Esophagus squamous epithelium (tissue), 4 donors: ENCODE results near the gene NLGN1.

ENCODE experiments used
- CTCF ChIP-seq, 6 experiments: fragments of 450-650 bp in 4 of 6; fragments of 200-600 bp in 2 of 6; sonication (generic) in 2 of 6; IDR thresholded peaks; one replicate each; pipeline ENCODE4 v1.5.1; 2016 to 2019; ENCODE audit warnings: antibody characterized with exemption in 6 of 6, mild to moderate bottlenecking in 4 of 6, moderate library complexity in 4 of 6
- POLR2A ChIP-seq, 4 donors: fragments of 450-650 bp; IDR thresholded peaks; one replicate each; pipeline ENCODE4 v1.6.1; 2017; ENCODE audit warnings: antibody characterized with exemption in 4 of 4, mild to moderate bottlenecking in 4 of 4, moderate library complexity in 3 of 4

GRCh38 chr3:173742491-173742890, 344.9 kb downstream of the NLGN1 start:
- no peak for TF ChIP-seq CTCF (IDR thresholded peaks at IDR 0.05)
- TF ChIP-seq POLR2A (IDR thresholded peaks at IDR 0.05) = no peak
